Activated CD8-positive, alpha-beta T cell treated with anti-CD3 and anti-CD28 coated beads for 36 hours (primary cell): ENCODE measurements around the gene SOX9. TPM values are rescaled to one million over a fixed set of nuclear protein-coding genes. Genes with fewer than 3 reads are reported as not detected.

ENCODE experiments used
- ATAC-seq: fragments of 200-7000 bp; cut with Tn5 transposase; one replicate; pipeline ENCODE4 v1.10.0; 2021; ENCODE audit warnings: mild to moderate bottlenecking, moderate library complexity
- CTCF ChIA-PET: fragments of 350-600 bp; sonication (Branson Sonifier 250); formaldehyde crosslinking; loops from one replicate; lab custom pipeline; 2021; ENCODE audit warnings: antibody characterized with exemption; lab: Charles Lee
- POLR2A ChIA-PET: fragments of 350-600 bp; sonication (Branson Sonifier 250); formaldehyde crosslinking; loops from one replicate; lab custom pipeline; 2021; ENCODE audit warnings: antibody characterized with exemption; lab: Charles Lee
- DNase-seq: peaks from one replicate; pipeline ENCODE4 v3.0.0-alpha.2; 2020
- H3K27ac Mint-ChIP-seq: one replicate; pipeline ENCODE4 v1.8.0; 2021; ENCODE audit warnings: mild to moderate bottlenecking, mixed read lengths
- H3K27me3 Mint-ChIP-seq: one replicate; pipeline ENCODE4 v1.8.0; 2021; ENCODE audit warnings: mixed read lengths
- H3K36me3 Mint-ChIP-seq: one replicate; pipeline ENCODE4 v1.8.0; 2021; ENCODE audit warnings: low read depth, mixed read lengths
- H3K4me1 Mint-ChIP-seq: one replicate; pipeline ENCODE4 v1.8.0; 2021; ENCODE audit warnings: low read depth, mixed read lengths
- H3K4me3 Mint-ChIP-seq: one replicate; pipeline ENCODE4 v1.8.0; 2021; ENCODE audit warnings: mild to moderate bottlenecking, moderate library complexity, mixed read lengths
- H3K9me3 Mint-ChIP-seq: one replicate; pipeline ENCODE4 v1.8.0; 2021; ENCODE audit warnings: mixed read lengths
- CTCF ChIP-seq: fragments of 200-600 bp; IDR thresholded peaks from one replicate; pipeline ENCODE4 v1.8.0; 2022; ENCODE audit warnings: antibody characterized with exemption, mild to moderate bottlenecking
- intact Hi-C: fragments of 100-400 bp; cut with micrococcal nuclease; formaldehyde crosslinking; loops from one replicate; pipeline ENCODE4 v1.10.0; 2022
- total RNA-seq, 2 experiments: library from RNA; stranded (reverse); gene quantifications; one replicate each; pipeline ENCODE4 v1.2.3, GENCODE V29; 2021

SOX9 gene
- total RNA-seq, 2 experiments from 2014 or later, result not detected

GRCh38 chr17:72158895-72159885 lies 38.4 kb downstream of the SOX9 start:
- no peak for TF ChIP-seq CTCF
- H3K9me3 Mint-ChIP-seq, result peaks cover 5% of the 10 kb centered on the region
- no peak for ATAC-seq
- no peaks in the 10 kb centered on the region for H3K4me1 Mint-ChIP-seq
- intact Hi-C loops, result no loop called here
- ChIA-PET POLR2A (no interaction called here), CTCF (no interaction called here)
- no peaks in the 10 kb centered on the region for H3K27me3 Mint-ChIP-seq
- no peak for DNase-seq
- H3K4me3 Mint-ChIP-seq, result no peak overlapping the region
- H3K27ac Mint-ChIP-seq, result no peak overlapping the region
- no peaks in the 10 kb centered on the region for H3K36me3 Mint-ChIP-seq

- peaks cover 5% of the 10 kb centered on the region for H3K9me3 Mint-ChIP-seq
- no peak overlapping the region for H3K27ac Mint-ChIP-seq
- DNase-seq (no peak), ATAC-seq (no peak)
- intact Hi-C loops, result no loop called here
- ChIA-PET CTCF (no interaction called here), POLR2A (no interaction called here)
- TF ChIP-seq CTCF, result no peak
- no peaks in the 10 kb centered on the region for H3K4me1 Mint-ChIP-seq
- H3K27me3 Mint-ChIP-seq, result no peaks in the 10 kb centered on the region
- no peaks in the 10 kb centered on the region for H3K36me3 Mint-ChIP-seq
- no peak overlapping the region for H3K4me3 Mint-ChIP-seq
Observed at GRCh38 chr17:72162569-72162968, 41.7 kb downstream of the SOX9 start.

GRCh38 chr17:72163474-72163873 lies 42.7 kb downstream of the SOX9 start:
- Mint-ChIP-seq H3K4me1 (no peaks in the 10 kb centered on the region), H3K36me3 (no peaks in the 10 kb centered on the region), H3K4me3 (no peak overlapping the region), H3K27me3 (no peaks in the 10 kb centered on the region), H3K9me3 (peaks cover 5% of the 10 kb centered on the region), H3K27ac (no peak overlapping the region)
- TF ChIP-seq CTCF, result no peak
- DNase-seq (no peak), ATAC-seq (no peak)
- ChIA-PET CTCF (interaction anchor here (0.6 kb wide), 1 partner anchor 14 kb away, joined by 3 read pairs; no protein-coding TSS in a partner anchor), POLR2A (no interaction called here)
- intact Hi-C loops, result no loop called here

GRCh38 chr17:72164158-72164739 lies 43.4 kb downstream of the SOX9 start:
- ATAC-seq (no peak), DNase-seq (no peak)
- POLR2A ChIA-PET, result no interaction called here
- Mint-ChIP-seq H3K27me3 (no peaks in the 10 kb centered on the region), H3K27ac (no peak overlapping the region), H3K36me3 (no peaks in the 10 kb centered on the region), H3K9me3 (peaks cover 2% of the 10 kb centered on the region), H3K4me1 (no peaks in the 10 kb centered on the region), H3K4me3 (no peak overlapping the region)
- intact Hi-C loops, result no loop called here
- CTCF ChIA-PET, result no interaction called here
- TF ChIP-seq CTCF, result no peak
